WTC11 (cell line): ENCODE results near the gene SHQ1. TPM values are rescaled to one million over a fixed set of nuclear protein-coding genes. Genes with fewer than 3 reads are reported as not detected.
A peak's percentile ranks its signal among the peaks of the same experiment; 100 is the strongest.

Experiments used
- ATAC-seq: fragments of 200-7000 bp; cut with Tn5 transposase; 2 replicates; pipeline ENCODE4 v1.10.0; 2021; ENCODE audit warnings: mild to moderate bottlenecking, moderate library complexity
- CTCF ChIA-PET: fragments of 300-600 bp; sonication (Branson Sonifier 250); formaldehyde crosslinking; loops from one replicate; lab custom pipeline; 2021; ENCODE audit warnings: antibody characterized with exemption; lab: Charles Lee
- POLR2A ChIA-PET: fragments of 350-600 bp; sonication (Branson Sonifier 250); formaldehyde crosslinking; loops from one replicate; lab custom pipeline; 2021; ENCODE audit warnings: antibody characterized with exemption; lab: Charles Lee
- DNase-seq: peaks from one replicate; pipeline ENCODE4 v3.0.0; 2021; ENCODE audit warnings: low spot score
- H3K27ac Mint-ChIP-seq: 2 replicates; pipeline ENCODE4 v1.8.0; 2021; ENCODE audit warnings: mixed read lengths
- H3K27me3 Mint-ChIP-seq: 2 replicates; pipeline ENCODE4 v1.8.0; 2021; ENCODE audit warnings: low read depth, mild to moderate bottlenecking, moderate library complexity, mixed read lengths
- H3K36me3 Mint-ChIP-seq: 2 replicates; pipeline ENCODE4 v1.8.0; 2021; ENCODE audit warnings: mixed read lengths
- H3K4me1 Mint-ChIP-seq: 2 replicates; pipeline ENCODE4 v1.8.0; 2022; ENCODE audit warnings: mixed read lengths
- H3K4me3 Mint-ChIP-seq: 2 replicates; pipeline ENCODE4 v1.8.0; 2021; ENCODE audit warnings: mild to moderate bottlenecking, moderate library complexity, mixed read lengths
- H3K9me3 Mint-ChIP-seq: 2 replicates; pipeline ENCODE4 v1.8.0; 2021; ENCODE audit warnings: mixed read lengths
- CREM ChIP-seq: sonication (generic); formaldehyde crosslinking; IDR thresholded peaks from 2 replicates; pipeline ENCODE4 v1.8.1; 2022; ENCODE audit warnings: mild to moderate bottlenecking, missing genetic modification reagents, moderate library complexity
- E2F4 ChIP-seq: sonication (generic); formaldehyde crosslinking; IDR thresholded peaks from 2 replicates; pipeline ENCODE4 v1.8.1; 2022; ENCODE audit warnings: low read depth, mild to moderate bottlenecking, moderate library complexity, missing genetic modification reagents, borderline replicate concordance
- EMX1 ChIP-seq: fragments of 250-450 bp; sonication (Bioruptor Pico); IDR thresholded peaks from 2 replicates; pipeline ENCODE4 v1.8.0; 2021; ENCODE audit warnings: mild to moderate bottlenecking
- ESRRA ChIP-seq: sonication (generic); formaldehyde crosslinking; IDR thresholded peaks from 2 replicates; pipeline ENCODE4 v1.8.1; 2022; ENCODE audit warnings: mild to moderate bottlenecking, missing genetic modification reagents, borderline replicate concordance
- GTF2I ChIP-seq: fragments of 250-450 bp; sonication (Bioruptor Pico); conservative IDR thresholded peaks from 2 replicates; pipeline ENCODE4 v1.4.0; 2021; ENCODE audit warnings: mild to moderate bottlenecking
- JUN ChIP-seq: sonication (generic); formaldehyde crosslinking; IDR thresholded peaks from 2 replicates; pipeline ENCODE4 v1.8.0; 2023; ENCODE audit warnings: mild to moderate bottlenecking, missing genetic modification reagents
- KAT7 ChIP-seq: sonication (generic); formaldehyde crosslinking; IDR thresholded peaks from 2 replicates; pipeline ENCODE4 v1.8.1; 2023; ENCODE audit warnings: missing genetic modification reagents, mild to moderate bottlenecking, borderline replicate concordance
- MLX ChIP-seq: sonication (generic); formaldehyde crosslinking; IDR thresholded peaks from 2 replicates; pipeline ENCODE4 v1.8.1; 2023; ENCODE audit warnings: mild to moderate bottlenecking, missing genetic modification reagents, moderate library complexity
- NFATC4 ChIP-seq: fragments of 250-450 bp; sonication (Bioruptor Pico); IDR thresholded peaks from 2 replicates; pipeline ENCODE4 v1.9.0; 2021; ENCODE audit warnings: mild to moderate bottlenecking
- NR2C2 ChIP-seq: sonication (generic); formaldehyde crosslinking; IDR thresholded peaks from 2 replicates; pipeline ENCODE4 v1.8.0; 2022; ENCODE audit warnings: mild to moderate bottlenecking, missing genetic modification reagents
- OVOL2 ChIP-seq: fragments of 250-450 bp; sonication (Bioruptor Pico); IDR thresholded peaks from 2 replicates; pipeline ENCODE4 v1.9.0; 2021; ENCODE audit warnings: mild to moderate bottlenecking, borderline replicate concordance
- SMAD4 ChIP-seq: sonication (generic); formaldehyde crosslinking; IDR thresholded peaks from 2 replicates; pipeline ENCODE4 v1.8.0; 2022; ENCODE audit warnings: mild to moderate bottlenecking, missing genetic modification reagents
- TEAD4 ChIP-seq: sonication (generic); formaldehyde crosslinking; IDR thresholded peaks from 2 replicates; pipeline ENCODE4 v1.8.0; 2022; ENCODE audit warnings: mild to moderate bottlenecking, missing genetic modification reagents
- ZMAT4 ChIP-seq: fragments of 250-450 bp; sonication (Bioruptor Pico); IDR thresholded peaks from 2 replicates; pipeline ENCODE4 v1.9.0; 2021; ENCODE audit warnings: mild to moderate bottlenecking
- ZNF219 ChIP-seq: sonication (generic); formaldehyde crosslinking; IDR thresholded peaks from 2 replicates; pipeline ENCODE4 v1.8.0; 2023; ENCODE audit warnings: missing genetic modification reagents, mild to moderate bottlenecking, borderline replicate concordance
- ZNF232 ChIP-seq: sonication (generic); formaldehyde crosslinking; IDR thresholded peaks from 2 replicates; pipeline ENCODE4 v1.8.0; 2022; ENCODE audit warnings: mild to moderate bottlenecking, missing genetic modification reagents
- ZNF263 ChIP-seq: sonication (generic); formaldehyde crosslinking; IDR thresholded peaks from 2 replicates; pipeline ENCODE4 v1.8.1; 2022; ENCODE audit warnings: low read depth, mild to moderate bottlenecking, moderate library complexity, missing genetic modification reagents
- ZNF396 ChIP-seq: fragments of 250-450 bp; sonication (Bioruptor Pico); IDR thresholded peaks from 2 replicates; pipeline ENCODE4 v1.8.0; 2021; ENCODE audit warnings: mild to moderate bottlenecking, moderate library complexity, borderline replicate concordance
- ZNF416 ChIP-seq: fragments of 250-450 bp; sonication (Bioruptor Pico); IDR thresholded peaks from 2 replicates; pipeline ENCODE4 v1.9.0; 2021; ENCODE audit warnings: mild to moderate bottlenecking, inconsistent platforms
- ZSCAN18 ChIP-seq: fragments of 250-450 bp; sonication (Bioruptor Pico); IDR thresholded peaks from 2 replicates; pipeline ENCODE4 v2.1.2; 2022; ENCODE audit warnings: mild to moderate bottlenecking, moderate library complexity
- total RNA-seq: library from RNA; stranded (reverse); gene quantifications from 3 replicates; pipeline ENCODE4 v1.2.3, GENCODE V29; 2021

SHQ1 gene
- total RNA-seq, 1 experiment from 2014 or later, result 29.1 TPM

GRCh38 chr3:72848703-72849081 lies 447 bp upstream of the SHQ1 start:
- no peaks in the 10 kb centered on the region for H3K9me3 Mint-ChIP-seq
- H3K36me3 Mint-ChIP-seq, result no peaks in the 10 kb centered on the region
- H3K4me1 Mint-ChIP-seq, result peaks cover 22% of the 10 kb centered on the region
- DNase-seq (no peak), ATAC-seq (peak; percentile 9)
- POLR2A ChIA-PET, result interaction anchor here (1.4 kb wide), 1 partner anchor 401 kb away, joined by 3 read pairs; no protein-coding TSS in a partner anchor
- H3K4me3 Mint-ChIP-seq, result peak overlapping the region; percentile 86
- CTCF ChIA-PET, result interaction anchor here (1.0 to 1.6 kb wide), 3 partner anchors 39 to 193 kb away, joined by 3 to 6 read pairs (median 5); partner anchors contain the start of gene GXYLT2
- peaks cover 32% of the 10 kb centered on the region for H3K27me3 Mint-ChIP-seq
- no peak overlapping the region for H3K27ac Mint-ChIP-seq
- TF ChIP-seq CREM, result no peak

GRCh38 chr3:72847282-72847681 lies 963 bp downstream of the SHQ1 start:
- ChIA-PET CTCF (no interaction called here), POLR2A (interaction anchor here (1.4 kb wide), 1 partner anchor 400 kb away, joined by 3 read pairs; no protein-coding TSS in a partner anchor)
- Mint-ChIP-seq H3K27me3 (peaks cover 32% of the 10 kb centered on the region), H3K4me1 (peaks cover 22% of the 10 kb centered on the region), H3K36me3 (peaks cover 5% of the 10 kb centered on the region), H3K9me3 (no peaks in the 10 kb centered on the region), H3K4me3 (peak overlapping the region; percentile 86), H3K27ac (no peak overlapping the region)
- no peak for DNase-seq
- no peak for ATAC-seq
- TF ChIP-seq GTF2I (no peak), ZSCAN18 (CRISPR knock-in tag) (no peak), ZNF396 (no peak), ZNF416 (CRISPR knock-in tag) (no peak), MLX (CRISPR knock-in tag) (no peak), JUN (CRISPR knock-in tag) (no peak), E2F4 (CRISPR knock-in tag) (no peak), EMX1 (no peak), NR2C2 (no peak), ZMAT4 (no peak), NFATC4 (CRISPR knock-in tag) (no peak), ZNF219 (CRISPR knock-in tag) (no peak), TEAD4 (CRISPR knock-in tag) (no peak), ZNF263 (CRISPR knock-in tag) (no peak), OVOL2 (CRISPR knock-in tag) (no peak), KAT7 (CRISPR knock-in tag) (no peak)

- CTCF ChIA-PET, result interaction anchor here (0.7 kb wide), 2 partner anchors 29 to 413 kb away, joined by 3 read pairs; no protein-coding TSS in a partner anchor
- no peak for DNase-seq
- TF ChIP-seq SMAD4 (CRISPR knock-in tag) (no peak), ESRRA (no peak), ZNF232 (no peak)
- H3K9me3 Mint-ChIP-seq, result peaks cover 9% of the 10 kb centered on the region
- ATAC-seq, result no peak
- peaks cover 32% of the 10 kb centered on the region for H3K27me3 Mint-ChIP-seq
- POLR2A ChIA-PET, result no interaction called here
- H3K27ac Mint-ChIP-seq, result no peak overlapping the region
- H3K4me1 Mint-ChIP-seq, result peaks cover 22% of the 10 kb centered on the region
- H3K36me3 Mint-ChIP-seq, result peaks cover 16% of the 10 kb centered on the region
- peak overlapping the region; percentile 86; the same call in 1 of the 2 replicates for H3K4me3 Mint-ChIP-seq
Observed at GRCh38 chr3:72846166-72846565, 2.1 kb downstream of the SHQ1 start.
